Measurements from ENCODE around the gene CCDC157.

DNA sequence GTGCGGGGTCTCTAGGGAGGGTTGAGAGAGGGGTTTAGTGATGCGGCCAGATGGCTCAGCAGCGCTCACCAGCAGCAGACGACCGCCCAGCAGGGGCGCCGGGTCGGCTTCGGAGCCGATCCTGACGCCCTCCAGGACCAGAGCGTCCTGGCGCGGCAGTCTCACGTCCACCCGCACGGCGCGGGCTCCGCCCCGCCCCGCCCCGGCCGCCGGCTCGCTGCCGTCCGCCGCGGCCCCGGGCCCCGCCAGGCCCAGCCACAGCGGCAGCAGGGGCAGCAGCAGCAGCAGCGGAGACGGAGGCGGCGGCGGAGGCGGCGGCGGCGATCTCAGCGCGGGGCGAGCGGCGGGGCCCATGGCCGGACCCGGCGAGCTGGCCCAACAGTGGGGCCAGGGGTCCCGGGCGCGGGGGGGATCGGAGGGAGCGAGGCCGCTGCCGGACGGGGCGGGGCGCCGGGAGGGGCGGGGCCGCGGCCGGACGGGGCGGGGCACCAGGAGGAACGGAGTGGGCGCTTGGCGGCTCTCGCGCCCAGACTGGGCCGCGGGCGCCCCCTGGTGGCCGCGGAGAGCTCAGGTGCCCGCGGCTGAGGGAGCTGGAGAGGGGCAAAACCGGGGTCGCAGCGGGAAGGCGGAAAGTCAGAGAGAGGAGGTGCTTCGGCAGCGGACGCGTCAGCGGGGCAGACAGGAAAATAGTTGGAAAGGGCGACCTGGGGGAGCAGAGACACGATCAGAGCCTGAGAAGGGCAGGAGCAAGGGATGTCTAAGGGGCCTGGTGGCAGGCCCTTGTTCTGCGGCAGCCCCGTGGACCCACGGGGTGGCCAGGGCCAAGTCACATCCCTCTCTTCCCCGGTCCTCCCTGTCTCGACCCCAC is 30.4 kb downstream of the CCDC157 start, which contains the start of gene RNF215:
- no peak for TF ChIP-seq EZH2 (IDR thresholded peaks at IDR 0.05)
- TF ChIP-seq POLR2AphosphoS5 (IDR thresholded peaks at IDR 0.05; ENCODE audit: borderline replicate concordance, low read depth, low read length): no peak
